Measurements from ENCODE around the gene AKAP9.

- no peak for TF ChIP-seq CTCF (IDR thresholded peaks at IDR 0.05)
- no peak for TF ChIP-seq POLR2A (IDR thresholded peaks at IDR 0.05)
These were observed 47.6 kb downstream of the AKAP9 start for GRCh38 chr7:91988213-91988612.
